ENCODE results near the gene TBC1D1.

TBC1D1 gene

GRCh38 chr4:38084877-38085711 lies 194.2 kb downstream of the TBC1D1 start:
- no peaks in the 10 kb centered on the region for H4K20me1 ChIP-seq (ENCODE audit: insufficient read depth, low read length)
- no peak overlapping the region for H3K4me2 ChIP-seq (ENCODE audit: low read depth, low read length)
- DNase-seq = no peak
- H2AFZ ChIP-seq (ENCODE audit: low read length) = no peak overlapping the region
- no peak overlapping the region for H3K9ac ChIP-seq (ENCODE audit: low read length)
- no peaks in the 10 kb centered on the region for H3K36me3 ChIP-seq (replicated peaks; ENCODE audit: insufficient read depth, low read length)
- no peaks in the 10 kb centered on the region for H3K27me3 ChIP-seq (replicated peaks; ENCODE audit: insufficient read depth, low read length)
- H3K79me2 ChIP-seq (ENCODE audit: low read length) = no peaks in the 10 kb centered on the region
- H3K9me3 ChIP-seq (replicated peaks; ENCODE audit: insufficient read depth, low read length) = no peaks in the 10 kb centered on the region
- peaks cover 23% of the 10 kb centered on the region for H3K4me1 ChIP-seq (ENCODE audit: low read length)
- peaks cover 11% of the 10 kb centered on the region for H3F3A ChIP-seq (ENCODE audit: insufficient read depth, low read length)
- no peak overlapping the region for H3K27ac ChIP-seq (ENCODE audit: low read length)
- TF ChIP-seq EZH2phosphoT487 (IDR thresholded peaks at IDR 0.05; ENCODE audit: low read length) (no peak), EZH2 (optimal IDR thresholded peaks at IDR 0.05; ENCODE audit: low read depth, low read length) (no peak), CTCF (IDR thresholded peaks at IDR 0.05; ENCODE audit: low read length) (no peak)
- H3K9me2 ChIP-seq (replicated peaks; ENCODE audit: insufficient read depth, low read length) = no peaks in the 10 kb centered on the region
- H3K4me3 ChIP-seq (ENCODE audit: low read length) = no peak overlapping the region

DNA sequence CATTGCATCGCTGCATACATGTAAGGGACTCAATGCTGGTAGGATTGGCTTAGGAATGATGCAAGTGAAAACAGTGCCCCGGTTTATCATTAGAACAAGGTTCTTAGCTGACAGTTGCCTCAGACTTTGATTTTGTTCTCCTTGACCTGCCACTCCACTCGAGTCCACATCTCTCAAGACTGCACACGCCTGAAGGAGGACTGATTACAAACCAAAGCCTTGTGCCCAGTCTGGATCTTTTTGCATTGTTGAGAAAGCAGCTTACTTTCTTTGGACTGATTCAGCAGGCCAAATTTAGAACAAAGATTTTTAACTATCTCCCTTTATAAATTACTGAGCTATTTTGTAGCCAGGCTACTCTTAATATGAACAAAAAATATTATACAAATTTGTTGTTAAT lies 194.9 kb downstream of the TBC1D1 start:
- no peaks in the 10 kb centered on the region for H3K27me3 ChIP-seq (replicated peaks; ENCODE audit: insufficient read depth, low read length)
- no peak overlapping the region for H3K4me2 ChIP-seq (ENCODE audit: low read depth, low read length)
- no peak overlapping the region for H3K4me3 ChIP-seq (ENCODE audit: low read length)
- H3K9me3 ChIP-seq (replicated peaks; ENCODE audit: insufficient read depth, low read length) = no peaks in the 10 kb centered on the region
- no peak overlapping the region for H3K27ac ChIP-seq (ENCODE audit: low read length)
- peaks cover 29% of the 10 kb centered on the region for H3K4me1 ChIP-seq (ENCODE audit: low read length)
- no peak for DNase-seq
- H3K36me3 ChIP-seq (replicated peaks; ENCODE audit: insufficient read depth, low read length) = no peaks in the 10 kb centered on the region
- no peaks in the 10 kb centered on the region for H3K9me2 ChIP-seq (replicated peaks; ENCODE audit: insufficient read depth, low read length)
- peaks cover 18% of the 10 kb centered on the region for H3F3A ChIP-seq (ENCODE audit: insufficient read depth, low read length)
- H4K20me1 ChIP-seq (ENCODE audit: insufficient read depth, low read length) = no peaks in the 10 kb centered on the region
- H3K79me2 ChIP-seq (ENCODE audit: low read length) = no peaks in the 10 kb centered on the region
- H2AFZ ChIP-seq (ENCODE audit: low read length) = no peak overlapping the region
- TF ChIP-seq CTCF (IDR thresholded peaks at IDR 0.05; ENCODE audit: low read length) (no peak), EZH2 (optimal IDR thresholded peaks at IDR 0.05; ENCODE audit: low read depth, low read length) (no peak), EZH2phosphoT487 (IDR thresholded peaks at IDR 0.05; ENCODE audit: low read length) (no peak)
- no peak overlapping the region for H3K9ac ChIP-seq (ENCODE audit: low read length)

- no peak overlapping the region for H3K4me3 ChIP-seq (ENCODE audit: low read length)
- H3K36me3 ChIP-seq (replicated peaks; ENCODE audit: insufficient read depth, low read length) = no peaks in the 10 kb centered on the region
- DNase-seq = no peak
- peaks cover 23% of the 10 kb centered on the region for H3F3A ChIP-seq (ENCODE audit: insufficient read depth, low read length)
- H3K4me2 ChIP-seq (ENCODE audit: low read depth, low read length) = no peak overlapping the region
- no peaks in the 10 kb centered on the region for H3K9me2 ChIP-seq (replicated peaks; ENCODE audit: insufficient read depth, low read length)
- no peaks in the 10 kb centered on the region for H3K79me2 ChIP-seq (ENCODE audit: low read length)
- no peak overlapping the region for H3K27ac ChIP-seq (ENCODE audit: low read length)
- H3K4me1 ChIP-seq (ENCODE audit: low read length) = peaks cover 35% of the 10 kb centered on the region
- no peak overlapping the region for H2AFZ ChIP-seq (ENCODE audit: low read length)
- H3K9ac ChIP-seq (ENCODE audit: low read length) = no peak overlapping the region
- TF ChIP-seq EZH2phosphoT487 (IDR thresholded peaks at IDR 0.05; ENCODE audit: low read length) (no peak), CTCF (IDR thresholded peaks at IDR 0.05; ENCODE audit: low read length) (no peak), EZH2 (optimal IDR thresholded peaks at IDR 0.05; ENCODE audit: low read depth, low read length) (no peak)
- H3K9me3 ChIP-seq (replicated peaks; ENCODE audit: insufficient read depth, low read length) = no peaks in the 10 kb centered on the region
- no peaks in the 10 kb centered on the region for H4K20me1 ChIP-seq (ENCODE audit: insufficient read depth, low read length)
- H3K27me3 ChIP-seq (replicated peaks; ENCODE audit: insufficient read depth, low read length) = no peaks in the 10 kb centered on the region
Observed at GRCh38 chr4:38086151-38086848, 195.4 kb downstream of the TBC1D1 start.

Measured in MM.1S (cell line).